Measurements from ENCODE around the gene ECHDC1. TPM values are rescaled to one million over a fixed set of nuclear protein-coding genes. Genes with fewer than 3 reads are reported as not detected.

ECHDC1 gene
- total RNA-seq, 1 experiment from 2014 or later: 60.0 TPM

GRCh38 chr6:127303917-127304316, 39.5 kb downstream of the ECHDC1 start (continued):
- TF ChIP-seq IRF1 (CRISPR knock-in tag; IDR thresholded peaks at IDR 0.05) (no peak), SMAD4 (CRISPR knock-in tag; IDR thresholded peaks at IDR 0.05) (no peak), OVOL2 (CRISPR knock-in tag; IDR thresholded peaks at IDR 0.05; ENCODE audit: borderline replicate concordance) (no peak)

GRCh38 chr6:127302728-127303660, 40.4 kb downstream of the ECHDC1 start:
- TF ChIP-seq CTCF (IDR thresholded peaks at IDR 0.05) (0 out of 2 replicates have a peak, but pooled peaks have one; percentile 19), ZNF532 (CRISPR knock-in tag; IDR thresholded peaks at IDR 0.05; ENCODE audit: borderline replicate concordance) (no peak)
- Mint-ChIP-seq H3K27ac (peak overlapping the region; percentile 6; the same call in 1 of the 2 replicates), H3K27me3 (ENCODE audit: low read depth) (no peaks in the 10 kb centered on the region), H3K4me1 (peaks cover 12% of the 10 kb centered on the region), H3K4me3 (no peak overlapping the region), H3K9me3 (peaks cover 5% of the 10 kb centered on the region), H3K36me3 (peaks cover 16% of the 10 kb centered on the region)
- POLR2A ChIA-PET: interaction anchor here (0.6 kb wide), 1 partner anchor 56 kb away, joined by 6 read pairs; no protein-coding TSS in a partner anchor
- CTCF ChIA-PET: interaction anchor here (0.5 to 2.1 kb wide), 9 partner anchors 8 to 1615 kb away, joined by 3 to 8 read pairs (median 3); partner anchors contain the start of gene RNF146
- DNase-seq (ENCODE audit: low spot score): no peak
- ATAC-seq: no peak

GRCh38 chr6:127301199-127301700, 42.2 kb downstream of the ECHDC1 start:
- Mint-ChIP-seq H3K9me3 (peaks cover 10% of the 10 kb centered on the region), H3K27ac (no peak overlapping the region), H3K27me3 (ENCODE audit: low read depth) (no peaks in the 10 kb centered on the region), H3K4me3 (no peak overlapping the region), H3K4me1 (peaks cover 15% of the 10 kb centered on the region), H3K36me3 (peaks cover 18% of the 10 kb centered on the region)
- ChIA-PET CTCF (interaction anchor here (0.9 to 2.3 kb wide), 3 partner anchors 19 to 119 kb away, joined by 3 to 10 read pairs (median 5); partner anchors contain the start of gene RNF146), POLR2A (no interaction called here)
- DNase-seq (ENCODE audit: low spot score): no peak
- ATAC-seq: no peak
- no peak for TF ChIP-seq E2F1 (CRISPR knock-in tag; IDR thresholded peaks at IDR 0.05)
- no peak for TF ChIP-seq ZNF121 (CRISPR knock-in tag; IDR thresholded peaks at IDR 0.05)
- TF ChIP-seq ZNF425 (CRISPR knock-in tag; conservative IDR thresholded peaks at IDR 0.05): no peak
- TF ChIP-seq ZNF416 (CRISPR knock-in tag; IDR thresholded peaks at IDR 0.05): no peak
- no peak for TF ChIP-seq ZNF219 (CRISPR knock-in tag; IDR thresholded peaks at IDR 0.05; ENCODE audit: borderline replicate concordance)
- no peak for TF ChIP-seq CTCF (IDR thresholded peaks at IDR 0.05)
- TF ChIP-seq JAZF1 (CRISPR knock-in tag; IDR thresholded peaks at IDR 0.05): no peak
- no peak for TF ChIP-seq HMGA2 (CRISPR knock-in tag; IDR thresholded peaks at IDR 0.05)
- no peak for TF ChIP-seq STAT6 (CRISPR knock-in tag; conservative IDR thresholded peaks at IDR 0.05; ENCODE audit: low read depth)
- TF ChIP-seq ATF1 (CRISPR knock-in tag; IDR thresholded peaks at IDR 0.05): no peak
